Activated CD8-positive, alpha-beta memory T cell treated with anti-CD3 and anti-CD28 coated beads for 4 hours (primary cell): Measurements from ENCODE around the gene DHRS4L2.

Experiments used
- DNase-seq, 2 donors: peaks; one replicate each; pipeline ENCODE4 v3.0.0-alpha.2; 2020; ENCODE audit warnings: low read depth in 2 of 2

DHRS4L2 gene

GRCh38 chr14:24053548-24054323 lies 65.0 kb downstream of the DHRS4L2 start:
- no peak for DNase-seq

DNA sequence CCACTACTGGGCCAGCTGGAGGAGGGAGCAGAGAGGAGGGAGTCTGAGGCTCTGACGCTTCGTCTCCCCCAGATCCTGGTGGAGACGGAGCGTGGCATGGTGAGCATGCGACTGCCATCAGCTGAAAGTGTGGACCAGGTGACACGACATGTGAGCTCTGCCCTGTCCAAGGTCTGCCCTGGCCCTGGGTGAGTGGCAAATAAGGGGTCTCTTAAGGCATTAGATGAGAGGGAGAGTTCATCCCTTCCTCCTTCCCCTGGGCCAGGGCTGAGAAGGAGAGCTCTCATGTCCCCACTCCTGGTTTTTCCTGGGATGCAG lies 65.6 kb downstream of the DHRS4L2 start:
- no peak for DNase-seq

GRCh38 chr14:24054646-24055045 lies 65.9 kb downstream of the DHRS4L2 start:
- DNase-seq, result no peak
